Measurements from ENCODE around the gene ATP1A4. TPM values are rescaled to one million over a fixed set of nuclear protein-coding genes. Genes with fewer than 3 reads are reported as not detected.

ATP1A4 gene
- total RNA-seq, 2 experiments from 2014 or later, result not detected

- Histone ChIP-seq H3K27ac (ENCODE audit: low read depth, low read length, poor library complexity, severe bottlenecking) (no peak overlapping the region), H3K9me3 (ENCODE audit: low read length) (no peaks in the 10 kb centered on the region), H4K20me1 (ENCODE audit: insufficient read depth, low read length) (no peaks in the 10 kb centered on the region), H3K9me2 (ENCODE audit: insufficient read depth, low read length) (no peaks in the 10 kb centered on the region), H3K4me2 (ENCODE audit: low read length) (no peak overlapping the region), H2AFZ (ENCODE audit: low read length) (no peak overlapping the region), H3K79me2 (ENCODE audit: insufficient read depth, low read depth, low read length) (no peaks in the 10 kb centered on the region), H3K36me3 (ENCODE audit: insufficient read depth, low read length) (no peaks in the 10 kb centered on the region), H3K4me3 (ENCODE audit: low read depth, low read length, poor library complexity, severe bottlenecking) (no peak overlapping the region), H3K4me1 (ENCODE audit: insufficient read depth, low read length, poor library complexity, severe bottlenecking) (no peaks in the 10 kb centered on the region)
- intact Hi-C loops (cut with micrococcal nuclease; ENCODE audit: unreplicated experiment), result no loop called here
- DNase-seq (ENCODE audit: low spot score), result no peak
- TF ChIP-seq CTCF (conservative IDR thresholded peaks at IDR 0.05; ENCODE audit: low read length) (no peak), EZH2phosphoT487 (IDR thresholded peaks at IDR 0.05; ENCODE audit: borderline replicate concordance, low read depth, low read length) (no peak)
- no TSS peak for BruUV-seq (replicated peaks)
- ChIA-PET CTCF (ENCODE audit: unreplicated experiment) (no interaction called here), POLR2A (no interaction called here)
Measured at GRCh38 chr1:160187407-160187806, 36.0 kb downstream of the ATP1A4 start.

GRCh38 chr1:160188341-160188740, 36.9 kb downstream of the ATP1A4 start:
- ChIA-PET POLR2A (interaction anchor here (0.6 to 0.7 kb wide), 2 partner anchors 209 to 452 kb away, joined by 3 to 5 read pairs; no protein-coding TSS in a partner anchor), CTCF (ENCODE audit: unreplicated experiment) (no interaction called here)
- Histone ChIP-seq H3K4me2 (ENCODE audit: low read length) (no peak overlapping the region), H3K4me1 (ENCODE audit: insufficient read depth, low read length, poor library complexity, severe bottlenecking) (peaks cover 5% of the 10 kb centered on the region), H3K9me3 (ENCODE audit: low read length) (no peaks in the 10 kb centered on the region), H3K27ac (ENCODE audit: low read depth, low read length, poor library complexity, severe bottlenecking) (no peak overlapping the region), H3K4me3 (ENCODE audit: low read depth, low read length, poor library complexity, severe bottlenecking) (no peak overlapping the region), H4K20me1 (ENCODE audit: insufficient read depth, low read length) (no peaks in the 10 kb centered on the region), H3K9me2 (ENCODE audit: insufficient read depth, low read length) (no peaks in the 10 kb centered on the region), H3K36me3 (ENCODE audit: insufficient read depth, low read length) (no peaks in the 10 kb centered on the region), H2AFZ (ENCODE audit: low read length) (no peak overlapping the region), H3K79me2 (ENCODE audit: insufficient read depth, low read depth, low read length) (no peaks in the 10 kb centered on the region)
- BruUV-seq (replicated peaks), result no TSS peak
- intact Hi-C loops (cut with micrococcal nuclease; ENCODE audit: unreplicated experiment), result no loop called here
- no peak for TF ChIP-seq EZH2phosphoT487 (IDR thresholded peaks at IDR 0.05; ENCODE audit: borderline replicate concordance, low read depth, low read length)
- TF ChIP-seq CTCF (conservative IDR thresholded peaks at IDR 0.05; ENCODE audit: low read length), result no peak
- DNase-seq (ENCODE audit: low spot score), result no peak

- Histone ChIP-seq H3K27ac (ENCODE audit: low read depth, low read length, poor library complexity, severe bottlenecking) (no peak within 1 kb of the TSS), H2AFZ (ENCODE audit: low read length) (no peak within 1 kb of the TSS), H3K9me2 (ENCODE audit: insufficient read depth, low read length) (no peaks in the 10 kb centered on the region), H3K4me1 (ENCODE audit: insufficient read depth, low read length, poor library complexity, severe bottlenecking) (peaks cover 7% of the 10 kb centered on the region), H3K4me3 (ENCODE audit: low read depth, low read length, poor library complexity, severe bottlenecking) (no peak within 1 kb of the TSS), H4K20me1 (ENCODE audit: insufficient read depth, low read length) (no peaks in the 10 kb centered on the region), H3K4me2 (ENCODE audit: low read length) (no peak within 1 kb of the TSS), H3K9me3 (ENCODE audit: low read length) (no peaks in the 10 kb centered on the region), H3K79me2 (ENCODE audit: insufficient read depth, low read depth, low read length) (no peaks in the 10 kb centered on the region), H3K36me3 (ENCODE audit: insufficient read depth, low read length) (no peaks in the 10 kb centered on the region)
- TF ChIP-seq EZH2phosphoT487 (IDR thresholded peaks at IDR 0.05; ENCODE audit: borderline replicate concordance, low read depth, low read length) (no peak), CTCF (conservative IDR thresholded peaks at IDR 0.05; ENCODE audit: low read length) (no peak)
- ChIA-PET POLR2A (interaction anchor here (0.6 to 1.2 kb wide), 4 partner anchors 13 to 1307 kb away, joined by 3 read pairs; no protein-coding TSS in a partner anchor), CTCF (ENCODE audit: unreplicated experiment) (interaction anchor here (0.6 kb wide), 1 partner anchor 187 kb away, joined by 3 read pairs; no protein-coding TSS in a partner anchor)
- DNase-seq (ENCODE audit: low spot score), result no peak
- intact Hi-C loops (cut with micrococcal nuclease; ENCODE audit: unreplicated experiment), result no loop called here
- BruUV-seq (replicated peaks), result no TSS peak
Measured at GRCh38 chr1:160189649-160190625, 38.5 kb downstream of the ATP1A4 start, which contains the start of gene CASQ1. TSS of gene CASQ1 (plus strand) at chr1:160190575. CDS start at chr1:160190752, 177 bp downstream.

Data from OCI-LY7 (cell line).